Lower leg skin (tissue), 3 donors: ENCODE data around the gene TRAPPC5.

Source experiments
- CTCF ChIP-seq, 3 donors: fragments of 450-650 bp; IDR thresholded peaks; one replicate each; pipeline ENCODE4 v1.5.1; 2016; ENCODE audit warnings: antibody characterized with exemption in 3 of 3, mild to moderate bottlenecking in 3 of 3, moderate library complexity in 2 of 3
- POLR2A ChIP-seq, 2 donors: fragments of 450-650 bp; IDR thresholded peaks; one replicate each; pipeline ENCODE4 v1.6.1; 2016 to 2017; ENCODE audit warnings: antibody characterized with exemption in 2 of 2, mild to moderate bottlenecking in 1 of 2, moderate library complexity in 1 of 2

GRCh38 chr19:7725791-7726190 lies 45.2 kb downstream of the TRAPPC5 start:
- TF ChIP-seq CTCF (IDR thresholded peaks at IDR 0.05) (no peak), POLR2A (IDR thresholded peaks at IDR 0.05) (no peak)
